ENCODE results near the gene DVL1.

The DVL1 gene

GRCh38 chr1:1355416-1355815 lies 6.2 kb upstream of the DVL1 start:
- no peak for DNase-seq

- no peak for DNase-seq
Observed at GRCh38 chr1:1354271-1355247, 5.3 kb upstream of the DVL1 start.

- DNase-seq: no peak
Observed at GRCh38 chr1:1353389-1354151, 4.4 kb upstream of the DVL1 start.

GRCh38 chr1:1352786-1353388 lies 3.7 kb upstream of the DVL1 start:
- DNase-seq: no peak

GRCh38 chr1:1351511-1352427 lies 2.6 kb upstream of the DVL1 start:
- no peak for DNase-seq

GRCh38 chr1:1348420-1349255 lies 580 bp downstream of the DVL1 start:
- DNase-seq: no peak

- no peak for DNase-seq
Observed at GRCh38 chr1:1347663-1348419, 1.4 kb downstream of the DVL1 start.

- DNase-seq: no peak
Observed at GRCh38 chr1:1347026-1347595, 2.1 kb downstream of the DVL1 start.

- DNase-seq: no peak
Observed at GRCh38 chr1:1346501-1346890, 2.7 kb downstream of the DVL1 start.

- DNase-seq: no peak
Observed at GRCh38 chr1:1345860-1346500, 3.2 kb downstream of the DVL1 start.

- DNase-seq: no peak
Observed at GRCh38 chr1:1345384-1345783, 3.8 kb downstream of the DVL1 start.

- DNase-seq: peak; percentile 55 to 58
Observed at GRCh38 chr1:1344655-1345361, 4.4 kb downstream of the DVL1 start.

GRCh38 chr1:1343811-1344421 lies 5.3 kb downstream of the DVL1 start:
- no peak for DNase-seq

GRCh38 chr1:1342584-1343115 lies 6.6 kb downstream of the DVL1 start:
- DNase-seq: no peak

- DNase-seq: no peak
Observed at GRCh38 chr1:1342061-1342562, 7.1 kb downstream of the DVL1 start.

GRCh38 chr1:1341549-1342021 lies 7.6 kb downstream of the DVL1 start:
- no peak for DNase-seq

GRCh38 chr1:1340791-1341548 lies 8.2 kb downstream of the DVL1 start:
- no peak for DNase-seq
